HG03457 (cell line): ENCODE measurements around the gene LAMC1.
"Not testable (repeated sequence)": the region's sequence is repeated elsewhere in the genome, so short reads cannot be mapped to it uniquely, and the experiment has no call there.

Source experiments
- ATAC-seq: cut with Tn5 transposase; IDR thresholded peaks from one replicate; pipeline ENCODE4 v1.9.1; 2021; ENCODE audit warnings: moderate number of reproducible peaks; ENCODE audit not compliant: unreplicated experiment

LAMC1 gene

GRCh38 chr1:183143576-183144315, 120.5 kb downstream of the LAMC1 start:
- no peak for ATAC-seq

- no peak for ATAC-seq
Observed at GRCh38 chr1:183144752-183145151, 121.5 kb downstream of the LAMC1 start.

GRCh38 chr1:183147735-183148134, 124.5 kb downstream of the LAMC1 start:
- no peak for ATAC-seq

GRCh38 chr1:183148599-183148998, 125.4 kb downstream of the LAMC1 start:
- no peak for ATAC-seq

GRCh38 chr1:183149273-183149672, 126.1 kb downstream of the LAMC1 start:
- no peak for ATAC-seq

- not testable (repeated sequence) for ATAC-seq
Observed at GRCh38 chr1:183150032-183150431, 126.8 kb downstream of the LAMC1 start.

GRCh38 chr1:183150445-183150844, 127.2 kb downstream of the LAMC1 start:
- no peak for ATAC-seq

- ATAC-seq = no peak
Observed at GRCh38 chr1:183152180-183152579, 129.0 kb downstream of the LAMC1 start.

- no peak for ATAC-seq
Observed at GRCh38 chr1:183155939-183156338, 132.7 kb downstream of the LAMC1 start.

- no peak for ATAC-seq
Observed at GRCh38 chr1:183159960-183160359, 136.7 kb downstream of the LAMC1 start.

GRCh38 chr1:183161391-183161790, 138.2 kb downstream of the LAMC1 start:
- ATAC-seq = no peak

- no peak for ATAC-seq
Observed at GRCh38 chr1:183163316-183163715, 140.1 kb downstream of the LAMC1 start.

GRCh38 chr1:183164340-183164739, 141.1 kb downstream of the LAMC1 start:
- no peak for ATAC-seq

- ATAC-seq = no peak
Observed at GRCh38 chr1:183164963-183165362, 141.7 kb downstream of the LAMC1 start.

- ATAC-seq = no peak
Observed at GRCh38 chr1:183165456-183165855, 142.2 kb downstream of the LAMC1 start.

- no peak for ATAC-seq
Observed at GRCh38 chr1:183166454-183166853, 143.2 kb downstream of the LAMC1 start.

- no peak for ATAC-seq
Observed at GRCh38 chr1:183167676-183168075, 144.5 kb downstream of the LAMC1 start.

GRCh38 chr1:183168308-183168707, 145.1 kb downstream of the LAMC1 start:
- ATAC-seq = no peak

- ATAC-seq = no peak
Observed at GRCh38 chr1:183173828-183174227, 150.6 kb downstream of the LAMC1 start.

GRCh38 chr1:183175631-183176030, 152.4 kb downstream of the LAMC1 start:
- no peak for ATAC-seq

GRCh38 chr1:183178545-183178944, 155.3 kb downstream of the LAMC1 start:
- no peak for ATAC-seq

GRCh38 chr1:183179033-183179432, 155.8 kb downstream of the LAMC1 start:
- no peak for ATAC-seq

GRCh38 chr1:183180218-183180617, 157.0 kb downstream of the LAMC1 start:
- peak; percentile 57 for ATAC-seq
